Activated naive CD4-positive, alpha-beta T cell treated with anti-CD3 and anti-CD28 coated beads, Interleukin-2, amount 50 U/mL, for 16 hours (primary cell): ENCODE results near the gene CRYBG3.
"Not testable (repeated sequence)": the region's sequence is repeated elsewhere in the genome, so short reads cannot be mapped to it uniquely, and the experiment has no call there.

Source experiments
- DNase-seq: peaks from one replicate; pipeline ENCODE4 v3.0.0-alpha.2; 2020

CRYBG3 gene

DNA sequence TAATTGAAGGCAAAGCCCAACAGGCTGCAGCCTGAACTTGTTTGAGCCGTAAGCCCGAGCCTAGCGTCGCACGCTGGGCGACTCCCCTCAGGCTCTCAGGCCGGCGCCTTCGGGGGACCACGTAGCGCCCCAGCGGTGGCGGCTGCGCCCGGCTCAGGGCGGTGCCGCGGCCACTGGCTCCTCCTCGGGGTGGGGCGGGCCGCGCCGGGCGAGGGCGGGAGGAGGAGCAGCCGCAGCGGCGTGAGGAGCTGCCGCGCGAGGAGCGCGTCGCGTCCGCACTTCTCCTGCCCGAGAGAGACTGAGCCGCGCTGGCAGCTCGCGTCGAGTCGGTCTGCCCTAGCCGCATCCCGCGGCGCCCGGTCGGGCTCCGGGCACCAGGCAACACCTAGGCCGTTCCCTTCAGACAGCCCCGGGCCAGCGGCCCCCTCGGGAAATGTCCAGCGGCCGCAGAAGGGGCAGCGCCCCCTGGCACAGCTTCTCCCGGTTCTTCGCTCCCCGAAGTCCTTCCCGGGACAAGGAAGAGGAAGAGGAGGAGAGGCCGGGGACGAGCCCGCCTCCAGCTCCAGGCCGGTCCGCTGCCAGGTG is at the start of gene CRYBG3:
Gene CRYBG3 (plus strand): TSS at position 238 of the 585 bp plus-strand sequence. CDS start 196 bp downstream, at position 434.
- peak; percentile 85 for DNase-seq

DNA sequence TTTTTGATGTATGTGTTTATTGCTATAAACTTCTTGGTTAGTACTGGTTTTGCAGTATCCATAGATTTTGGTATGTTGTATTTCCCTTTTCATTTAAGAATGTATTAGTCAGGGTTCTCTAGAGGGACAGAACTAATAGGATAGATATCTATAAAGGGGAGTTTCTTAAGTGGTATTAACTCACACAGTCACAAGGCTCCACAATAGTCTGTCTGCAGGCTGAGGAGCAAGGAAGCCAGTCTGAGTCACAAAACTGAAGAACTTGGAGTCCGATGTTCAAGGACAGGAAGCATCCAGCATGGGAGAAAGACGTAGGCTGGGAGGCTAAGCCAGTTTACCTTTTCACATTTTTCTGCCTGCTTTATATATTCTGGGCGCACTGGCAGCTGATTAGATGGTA is 48.9 kb upstream of the CRYBG3 start:
- DNase-seq = no peak

DNA sequence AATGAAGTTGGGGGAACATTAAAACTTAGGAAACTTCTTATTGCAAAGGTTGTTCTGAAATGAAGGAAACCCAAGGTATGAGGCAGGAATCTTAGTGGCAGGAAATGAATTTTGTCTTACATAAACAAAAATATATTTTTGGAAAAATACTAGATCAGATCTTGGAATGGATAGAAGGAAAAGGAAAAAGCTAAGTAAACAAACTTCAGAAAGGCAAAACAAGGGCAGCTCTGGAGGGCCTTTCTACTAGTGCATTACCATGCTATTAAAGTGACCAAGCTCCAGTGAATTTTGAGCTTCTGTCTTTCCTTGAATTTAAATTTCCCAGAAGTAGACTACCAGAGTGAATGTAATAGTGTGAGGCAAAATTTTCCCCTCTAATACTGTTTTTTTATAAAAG is 43.7 kb upstream of the CRYBG3 start:
- no peak for DNase-seq

DNA sequence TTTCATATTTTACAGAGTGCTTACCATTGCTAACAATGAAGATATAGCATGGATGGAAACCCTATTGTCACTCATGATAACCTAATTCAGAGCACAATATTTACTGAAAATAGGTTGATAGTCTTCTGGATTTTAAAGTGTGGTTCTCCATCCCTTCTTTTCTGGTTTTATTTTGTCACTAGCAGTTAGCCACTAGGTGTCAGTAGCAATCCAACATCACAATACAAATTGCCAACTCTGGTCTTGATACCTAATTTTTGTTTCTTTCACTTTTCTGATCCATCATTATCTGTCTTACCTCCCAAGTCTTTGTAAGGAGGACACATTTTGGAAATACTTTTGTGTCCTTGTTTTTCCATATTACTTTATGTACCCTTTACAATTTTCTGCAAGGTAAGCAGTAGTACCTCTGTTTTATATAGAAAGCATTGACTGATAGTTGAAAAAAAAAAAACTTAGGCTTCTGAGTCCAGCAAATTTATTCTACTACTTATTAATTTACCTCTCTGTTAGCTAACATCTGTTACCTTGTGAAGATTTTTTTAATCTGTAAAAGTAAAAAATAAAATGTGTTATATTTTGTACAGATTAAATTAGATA is 28.3 kb upstream of the CRYBG3 start:
- no peak for DNase-seq

DNA sequence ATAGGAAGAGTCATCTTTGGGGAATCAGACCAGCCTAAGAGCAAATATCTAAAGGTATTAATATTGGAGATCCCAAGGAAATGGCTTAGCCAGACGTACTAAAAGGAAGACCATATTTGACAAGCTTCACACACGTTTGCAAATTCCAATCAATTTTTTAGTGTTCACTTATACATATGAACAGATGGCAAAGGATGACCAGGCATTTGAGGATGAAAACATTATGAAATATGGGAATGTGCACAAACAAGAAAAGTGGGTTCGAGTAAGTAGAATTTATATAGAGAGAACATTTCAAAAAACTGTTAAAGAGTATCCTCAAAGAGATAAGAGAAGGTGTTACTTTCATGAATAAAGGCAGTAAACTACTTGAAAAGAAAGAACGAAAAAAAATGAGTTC is 25.9 kb upstream of the CRYBG3 start:
- DNase-seq = no peak

DNA sequence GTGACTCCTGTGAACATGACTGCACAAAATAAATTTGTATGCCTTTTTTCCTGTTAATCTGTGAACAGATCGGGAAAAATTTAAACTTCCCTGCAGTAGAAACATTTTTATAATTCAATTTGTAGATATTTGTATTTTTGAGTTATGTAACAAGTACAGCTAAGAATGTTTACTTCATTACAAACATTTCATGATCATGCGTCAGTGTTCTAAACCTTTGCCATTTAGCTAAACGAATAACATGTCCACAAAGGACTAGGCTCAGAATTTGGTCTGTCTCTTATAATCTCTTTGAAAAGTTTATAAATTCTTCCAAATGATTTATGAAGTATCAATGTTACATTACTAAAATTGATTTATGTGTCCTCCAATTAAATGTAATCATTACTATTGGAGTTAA is 17.3 kb upstream of the CRYBG3 start:
- DNase-seq = no peak

DNA sequence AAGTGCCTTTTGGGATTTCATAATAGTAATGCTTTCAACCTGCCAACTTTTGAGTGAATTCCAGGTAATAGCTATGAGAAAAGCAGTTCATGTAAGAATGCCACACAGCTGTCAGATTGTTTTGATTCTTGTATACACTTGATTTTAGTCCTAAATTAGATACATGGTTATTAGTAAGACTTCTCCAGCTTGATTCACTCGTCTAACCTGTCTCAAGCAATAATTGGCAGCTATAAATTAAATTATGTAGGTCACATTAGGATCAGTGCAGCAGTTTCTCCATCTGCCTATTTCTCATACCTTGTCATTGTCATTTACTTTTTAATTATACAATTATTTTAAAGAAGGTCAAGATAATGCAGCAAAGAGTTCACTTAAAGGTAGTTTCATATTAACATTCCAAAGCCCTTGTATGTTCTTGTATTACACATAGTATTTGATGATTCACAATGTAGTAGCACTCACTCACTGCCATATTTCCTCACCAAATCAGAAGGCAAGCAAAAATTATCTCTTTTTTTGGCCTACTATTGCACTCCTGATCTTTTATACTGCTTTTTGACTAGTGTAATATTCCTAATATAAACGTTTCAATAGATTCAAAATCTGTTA is 10.9 kb upstream of the CRYBG3 start:
- no peak for DNase-seq

DNA sequence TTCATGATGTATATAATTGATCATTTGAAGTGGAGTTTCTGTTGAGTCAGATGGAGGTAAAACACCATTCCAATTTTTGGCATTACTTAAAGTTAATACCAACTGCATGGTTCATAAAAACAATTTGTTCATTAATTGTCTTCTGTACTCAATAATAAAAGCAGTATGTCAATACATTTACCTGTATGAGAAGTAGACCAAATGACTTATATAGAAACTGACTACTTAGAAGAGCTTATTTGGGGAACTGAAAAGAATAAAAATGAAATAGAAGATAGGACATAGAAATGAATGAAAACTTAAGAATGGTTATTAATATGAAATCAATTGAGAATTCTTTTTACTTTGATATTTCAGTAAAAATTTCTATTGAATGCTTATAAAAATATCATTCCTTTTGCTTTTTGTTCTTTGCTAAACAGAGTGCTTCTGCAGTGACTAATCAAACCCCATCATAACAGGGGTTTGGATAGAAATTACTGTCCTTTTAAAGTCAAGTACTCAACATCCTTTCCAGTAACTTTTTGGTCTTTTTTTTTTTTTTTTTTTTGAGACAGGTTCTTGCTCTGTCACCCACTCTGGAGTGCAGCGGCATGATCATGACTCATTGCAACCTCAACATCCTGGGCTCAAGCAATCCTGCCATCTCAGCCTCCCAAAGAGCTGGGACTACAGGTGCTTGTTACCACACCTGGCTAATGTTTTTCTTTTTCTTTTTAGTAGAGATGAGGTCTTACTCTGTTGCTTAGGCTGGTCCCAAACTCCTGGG is 6.5 kb upstream of the CRYBG3 start:
- peak; percentile 22 for DNase-seq

DNA sequence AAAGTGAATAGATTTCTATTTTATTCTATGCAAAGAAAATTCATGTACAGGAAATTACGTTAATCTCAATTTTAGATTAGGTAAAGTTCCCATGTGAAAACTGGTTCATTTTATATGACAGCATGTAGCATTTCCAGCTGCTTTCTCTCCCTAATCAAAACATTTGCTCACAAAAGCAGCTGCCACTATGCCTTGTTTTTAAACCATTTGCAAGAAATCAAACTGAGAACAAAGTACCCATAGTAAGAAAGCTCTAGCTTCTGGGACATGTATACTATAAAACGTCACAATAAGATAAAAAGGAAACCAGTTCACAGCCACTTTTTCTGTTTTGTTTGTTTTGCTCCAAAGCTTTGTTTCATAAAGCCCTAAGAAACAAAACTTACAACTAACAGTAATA is 5.0 kb upstream of the CRYBG3 start:
- no peak for DNase-seq

DNA sequence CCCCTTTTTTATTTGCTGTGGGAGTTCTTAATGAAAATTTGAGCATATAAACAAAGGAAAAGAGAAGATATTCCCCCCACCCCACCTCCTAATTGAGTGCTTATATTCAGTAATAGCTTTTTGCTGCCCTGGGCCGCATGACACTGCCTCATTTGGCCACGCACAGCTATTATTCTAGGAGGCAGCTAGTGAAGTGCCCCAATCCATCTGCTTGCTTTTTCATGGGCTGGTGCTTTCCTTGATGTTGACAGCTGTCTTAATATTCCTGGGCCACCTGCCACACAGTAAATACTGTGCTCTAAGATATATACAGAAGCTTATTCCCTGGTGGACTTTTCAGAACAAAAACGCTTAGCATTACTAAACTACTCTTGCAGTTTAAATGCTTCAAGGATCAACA is 3.8 kb upstream of the CRYBG3 start:
- no peak for DNase-seq

DNA sequence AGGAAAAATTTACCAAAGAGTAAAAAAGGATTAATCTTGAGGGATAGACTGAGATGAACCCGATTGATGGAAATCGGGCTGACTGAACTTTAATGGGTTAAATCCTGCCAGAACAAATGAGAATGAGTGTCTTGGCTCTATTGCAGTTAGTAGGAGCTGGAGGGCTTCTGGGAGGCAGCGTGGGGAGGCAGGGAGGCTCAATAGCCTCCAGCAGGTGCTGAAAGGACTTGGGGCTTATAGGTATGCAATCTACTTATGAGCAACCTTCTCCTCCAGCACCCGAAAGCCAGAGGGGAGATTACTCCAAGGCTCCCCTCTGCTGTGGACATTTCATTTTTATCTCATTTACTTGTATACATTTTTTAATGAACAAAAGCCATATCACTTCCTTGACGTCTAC is 1.0 kb upstream of the CRYBG3 start:
- DNase-seq = no peak

DNA sequence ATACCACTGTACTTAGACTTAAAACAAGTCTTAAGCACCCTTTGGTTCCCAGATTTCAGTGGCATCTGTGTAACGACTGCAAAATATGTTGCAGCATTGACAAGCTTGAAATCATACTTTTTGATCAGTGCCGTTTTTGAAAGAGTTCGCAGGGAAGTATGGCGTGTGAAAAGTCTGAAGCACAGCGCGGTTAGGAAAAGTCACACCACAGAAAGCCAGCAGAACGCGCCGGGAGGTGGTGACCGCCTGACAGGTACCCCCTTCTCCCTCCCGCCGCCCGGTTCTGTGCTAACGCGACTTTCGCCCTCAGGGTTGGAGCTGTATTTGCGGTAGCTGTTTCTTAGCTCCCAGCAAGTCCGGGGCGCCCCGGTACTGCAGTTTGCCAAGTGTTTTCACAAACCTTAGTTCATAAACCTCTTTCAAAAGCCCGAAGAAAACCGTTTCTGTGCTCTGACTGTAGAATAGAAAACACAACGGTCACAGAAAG is 481 bp upstream of the CRYBG3 start:
- peak; percentile 48 for DNase-seq

DNA sequence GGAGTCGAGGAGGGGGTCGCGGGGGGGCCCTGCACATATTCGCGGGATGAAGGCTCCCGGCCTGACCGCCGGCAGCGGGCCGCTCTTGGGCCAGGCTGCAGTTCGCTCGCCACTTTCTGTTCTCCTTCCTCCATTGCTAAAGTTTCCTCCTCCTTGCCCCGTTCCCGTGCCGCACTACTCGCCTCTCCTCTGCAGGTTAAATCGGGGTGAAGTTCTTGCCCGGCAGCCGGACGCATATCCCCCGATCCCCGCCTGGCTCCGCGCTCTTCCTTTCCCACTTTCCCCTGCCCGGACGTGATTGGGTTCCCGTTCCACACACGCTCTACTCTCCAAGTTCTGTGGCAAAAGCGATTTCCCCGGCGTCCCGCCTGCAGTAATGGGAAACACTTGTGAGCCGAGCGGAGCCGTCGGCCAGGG is 556 bp downstream of the CRYBG3 start:
- DNase-seq = peak; percentile 17

DNA sequence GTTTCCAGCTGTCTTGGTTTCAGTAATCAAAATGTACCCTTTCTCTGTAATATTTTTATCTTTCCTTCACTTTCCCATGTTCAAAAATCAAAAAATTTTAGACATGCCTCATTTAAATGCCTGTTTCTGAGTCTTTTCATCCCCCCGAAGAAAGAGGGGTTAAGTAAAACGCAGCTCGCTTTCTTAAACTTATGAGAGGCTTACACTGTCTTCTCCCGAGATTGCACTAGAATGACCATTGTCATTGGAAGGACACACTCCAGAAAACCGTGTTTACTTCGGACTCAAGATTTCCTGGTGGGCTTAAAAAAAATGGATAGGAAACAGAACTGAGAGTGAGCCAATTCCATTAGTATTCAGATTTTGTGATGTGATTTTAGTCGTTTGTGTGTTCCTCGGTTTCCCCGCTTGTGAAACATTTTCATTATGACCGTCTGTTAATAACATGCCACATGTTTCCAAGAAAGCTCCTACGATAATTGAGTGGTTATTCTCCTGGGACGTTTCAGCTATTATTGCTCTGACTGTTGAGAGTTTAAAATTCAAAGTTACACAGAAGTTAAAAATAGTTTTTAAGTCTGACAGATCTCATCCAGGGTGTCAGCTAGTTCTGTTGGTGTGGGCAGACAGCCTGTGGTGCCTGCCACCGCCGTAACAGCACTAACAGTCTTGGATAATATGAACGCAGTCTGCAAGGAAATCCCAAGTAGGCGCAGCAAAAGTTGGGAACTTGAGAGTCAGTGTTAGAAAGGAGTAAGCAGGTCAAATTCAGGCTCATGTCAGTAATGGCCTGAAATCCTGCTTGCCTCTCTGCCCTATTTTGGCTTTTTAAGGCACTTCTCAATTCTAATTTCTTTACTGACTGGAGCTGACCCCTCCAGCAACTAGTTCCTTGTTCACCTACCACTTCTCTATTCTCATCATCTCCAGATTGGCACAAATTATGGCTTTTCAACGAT is 1.5 kb downstream of the CRYBG3 start:
- no peak for DNase-seq

DNA sequence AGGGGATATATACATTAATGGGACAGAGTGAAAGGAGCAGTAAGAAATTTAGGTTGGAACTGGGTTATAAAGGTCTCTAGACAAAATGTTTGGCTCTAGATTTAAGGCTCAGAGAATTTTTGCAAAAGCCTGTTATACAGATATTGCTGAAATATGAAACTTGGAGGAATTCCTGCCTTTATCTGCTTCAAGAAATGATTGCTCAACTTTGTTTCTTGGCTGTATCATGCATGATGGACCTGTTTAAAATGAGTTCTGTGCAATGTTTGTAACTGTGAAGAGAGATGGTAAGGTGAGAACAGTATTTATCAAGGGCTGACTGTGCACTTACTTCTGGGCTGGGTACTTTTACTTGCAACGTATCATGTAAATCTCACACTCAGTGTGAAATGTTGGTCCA is 3.3 kb downstream of the CRYBG3 start:
- no peak for DNase-seq

DNA sequence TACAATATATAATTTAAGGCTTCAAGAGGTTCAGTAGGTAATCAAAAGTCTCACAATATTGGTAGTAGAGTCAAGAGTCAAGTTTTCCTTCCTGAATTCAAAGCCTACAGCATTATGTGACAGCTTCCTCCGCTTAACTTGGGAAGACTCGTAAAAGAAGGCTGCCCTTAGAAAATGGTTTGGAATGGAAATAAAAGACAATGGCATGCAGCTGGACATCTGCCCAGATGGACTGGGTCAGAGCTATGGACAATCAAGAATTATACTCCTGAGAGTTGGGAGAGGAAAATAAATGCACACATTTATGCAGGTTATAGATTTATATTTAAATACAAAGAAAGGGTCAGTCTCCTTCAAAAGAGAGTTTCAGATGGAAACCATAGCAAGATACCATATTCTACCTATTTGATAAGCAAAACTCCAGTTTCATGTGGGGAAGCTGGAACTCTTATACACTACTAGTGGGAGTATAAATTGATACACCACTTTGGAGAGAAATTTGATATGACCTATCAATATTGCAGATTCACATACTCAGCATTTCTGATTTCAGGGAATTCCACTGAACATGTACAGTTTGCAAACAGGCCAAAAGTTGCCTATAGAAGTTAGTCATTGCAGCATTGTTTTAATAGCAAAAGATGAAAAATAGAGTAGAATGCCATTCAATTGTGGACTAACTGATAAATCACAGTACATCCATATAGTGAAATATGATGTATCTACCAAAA is 6.1 kb downstream of the CRYBG3 start:
- DNase-seq = no peak

DNA sequence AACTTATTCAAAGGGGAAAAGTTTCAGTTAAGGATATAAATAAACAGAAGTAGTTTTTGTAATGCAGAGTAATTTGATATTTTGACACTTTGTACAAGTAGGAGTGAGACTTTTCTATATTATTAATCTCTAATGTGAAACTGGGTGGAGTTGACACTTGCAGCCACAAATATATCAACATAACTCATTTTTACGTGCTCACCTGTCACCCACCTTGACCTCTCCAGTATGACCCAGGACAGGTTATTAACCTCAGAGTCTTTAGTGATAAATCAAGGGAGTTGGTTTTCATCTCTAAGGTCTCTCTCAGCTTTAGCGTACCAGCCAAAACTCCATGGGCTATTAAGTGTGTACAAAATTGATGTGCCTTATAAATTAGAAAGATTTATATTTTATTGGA is 7.4 kb downstream of the CRYBG3 start:
- DNase-seq = no peak

DNA sequence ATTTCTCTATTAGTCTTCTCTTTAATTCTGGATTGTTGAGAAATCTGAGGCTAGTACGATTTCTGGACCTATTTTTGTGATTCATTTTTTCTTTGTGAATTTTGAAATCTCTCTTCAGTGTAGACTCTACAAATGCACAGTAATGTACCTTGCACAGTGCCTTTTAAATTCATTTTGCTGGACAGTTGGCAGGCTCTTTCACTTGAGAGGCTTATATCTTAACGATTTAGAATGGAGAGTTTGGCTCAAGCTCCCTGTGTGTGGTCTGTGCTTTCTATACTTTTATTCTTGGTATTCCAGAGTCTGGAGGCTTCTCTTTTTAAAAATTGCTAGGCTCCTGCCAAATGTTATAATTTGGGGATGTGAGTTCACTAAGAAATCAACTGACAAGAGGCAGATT is 8.8 kb downstream of the CRYBG3 start:
- no peak for DNase-seq

DNA sequence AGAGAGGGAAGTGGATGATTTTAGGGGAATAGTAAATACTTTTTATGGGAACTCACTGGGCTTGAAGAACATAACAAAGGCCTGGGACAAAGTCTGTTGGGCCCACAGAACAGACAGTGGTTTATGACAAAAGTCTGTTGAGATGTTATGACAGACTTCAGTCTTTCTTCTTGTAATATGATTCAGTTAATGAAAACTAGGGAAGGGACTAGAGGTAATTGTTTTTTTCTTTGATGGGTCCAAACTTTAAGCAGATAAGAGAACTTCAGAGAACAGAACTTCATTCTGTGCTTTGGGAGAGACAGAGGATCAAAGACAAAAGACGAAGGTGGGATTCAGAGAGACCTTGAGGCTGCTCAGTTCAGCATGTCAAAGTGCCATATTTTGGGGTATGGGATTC is 9.3 kb downstream of the CRYBG3 start:
- DNase-seq = no peak

DNA sequence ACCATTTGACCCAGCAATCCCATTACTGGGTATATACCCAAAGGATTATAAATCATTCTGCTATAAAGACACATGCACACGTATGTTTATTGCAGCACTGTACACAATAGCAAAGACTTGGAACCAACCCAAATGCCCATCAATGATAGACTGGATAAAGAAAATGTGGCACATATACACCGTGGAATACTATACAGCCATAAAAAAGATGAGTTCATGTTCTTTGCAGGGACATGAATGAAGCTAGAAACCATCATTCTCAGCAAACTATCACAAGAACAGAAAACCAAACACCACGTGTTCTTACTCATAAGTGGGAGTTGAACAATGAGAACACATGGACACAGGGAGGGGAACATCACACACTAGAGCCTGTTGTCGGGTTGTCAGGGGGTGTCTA is 11.4 kb downstream of the CRYBG3 start:
- DNase-seq = not testable (repeated sequence)

DNA sequence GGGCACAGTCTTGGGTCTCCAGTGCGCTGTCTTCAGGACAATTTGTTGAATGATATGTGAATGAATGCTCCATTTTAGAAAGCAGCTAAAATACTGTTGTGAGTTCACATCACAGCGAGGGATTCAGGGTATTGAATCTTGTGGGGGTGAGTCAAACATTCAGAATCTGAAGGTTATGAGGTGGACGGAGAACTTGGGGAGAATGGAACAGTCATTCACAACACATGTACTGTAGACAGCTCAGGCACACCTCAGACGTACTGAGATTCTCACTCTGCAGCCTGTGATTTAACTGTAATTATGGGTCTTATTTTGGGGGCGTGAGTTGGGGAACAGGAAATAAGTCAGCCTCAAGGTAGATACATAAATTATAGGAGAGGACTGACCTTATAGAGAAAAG is 13.9 kb downstream of the CRYBG3 start:
- DNase-seq = no peak

DNA sequence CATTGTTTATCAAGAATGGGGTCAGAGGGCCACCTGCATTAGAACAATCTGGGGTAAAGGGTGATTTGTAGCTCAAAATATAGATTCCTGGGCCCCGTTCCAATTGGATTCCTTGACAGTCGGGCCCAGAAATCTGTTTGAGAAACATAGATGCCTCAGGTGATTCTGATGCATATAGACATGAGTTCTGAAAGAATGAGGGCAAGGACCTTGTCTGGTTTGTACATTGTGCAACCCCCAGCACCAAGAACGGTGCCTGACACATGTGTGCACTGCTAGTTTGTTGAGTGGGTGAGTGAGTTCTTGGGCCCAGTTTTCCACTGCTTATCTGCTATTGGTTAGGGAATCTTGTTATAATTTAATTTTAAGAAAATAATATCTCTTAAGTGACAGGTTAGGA is 16.6 kb downstream of the CRYBG3 start:
- DNase-seq = no peak
